ENCODE measurements around the gene PTGR2.

PTGR2 gene

DNA sequence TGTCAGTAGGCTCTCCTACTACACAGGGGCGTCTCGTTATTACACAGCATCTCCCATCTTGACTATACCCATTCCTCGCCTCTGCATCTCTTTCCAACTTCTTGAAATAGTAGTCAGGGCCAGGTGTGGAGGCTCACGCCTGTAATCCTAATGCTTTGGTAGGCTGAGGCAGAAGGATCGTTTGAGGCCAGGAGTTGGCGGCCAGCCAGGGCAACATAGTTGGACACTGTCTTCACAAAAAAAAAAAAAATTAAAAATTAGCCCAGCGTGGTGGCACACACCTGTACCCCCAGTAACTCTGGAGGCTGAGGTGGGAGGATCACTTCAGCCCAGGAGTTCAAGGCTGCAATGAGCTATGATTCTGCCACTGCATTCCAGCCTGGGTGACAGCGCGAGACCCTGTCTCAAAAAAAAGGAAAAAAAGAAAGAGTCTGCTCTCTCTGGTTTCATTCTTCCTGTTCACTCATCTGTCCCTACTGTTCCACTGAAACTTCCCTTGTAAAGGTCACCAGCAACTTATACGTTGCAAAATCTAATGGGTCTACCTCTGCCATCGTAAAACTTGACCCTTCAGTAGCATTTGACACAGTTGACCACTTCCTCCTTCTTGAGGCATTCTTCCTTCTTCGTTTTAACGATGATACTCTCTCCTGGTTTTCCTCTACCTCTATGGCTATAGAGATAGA is 41.0 kb upstream of the PTGR2 start:
- in situ Hi-C loops (cut with HindIII; ENCODE audit: low pct_ligation_motif_present, low sequenced_read_pairs), result no loop called here
- no peak for DNase-seq
- no peak overlapping the region for H3K27ac ChIP-seq
- no peaks in the 10 kb centered on the region for H3K36me3 ChIP-seq (replicated peaks)
- no peak overlapping the region for H3K4me3 ChIP-seq (ENCODE audit: low read depth, low read length)
- TF ChIP-seq, protein P1, sequence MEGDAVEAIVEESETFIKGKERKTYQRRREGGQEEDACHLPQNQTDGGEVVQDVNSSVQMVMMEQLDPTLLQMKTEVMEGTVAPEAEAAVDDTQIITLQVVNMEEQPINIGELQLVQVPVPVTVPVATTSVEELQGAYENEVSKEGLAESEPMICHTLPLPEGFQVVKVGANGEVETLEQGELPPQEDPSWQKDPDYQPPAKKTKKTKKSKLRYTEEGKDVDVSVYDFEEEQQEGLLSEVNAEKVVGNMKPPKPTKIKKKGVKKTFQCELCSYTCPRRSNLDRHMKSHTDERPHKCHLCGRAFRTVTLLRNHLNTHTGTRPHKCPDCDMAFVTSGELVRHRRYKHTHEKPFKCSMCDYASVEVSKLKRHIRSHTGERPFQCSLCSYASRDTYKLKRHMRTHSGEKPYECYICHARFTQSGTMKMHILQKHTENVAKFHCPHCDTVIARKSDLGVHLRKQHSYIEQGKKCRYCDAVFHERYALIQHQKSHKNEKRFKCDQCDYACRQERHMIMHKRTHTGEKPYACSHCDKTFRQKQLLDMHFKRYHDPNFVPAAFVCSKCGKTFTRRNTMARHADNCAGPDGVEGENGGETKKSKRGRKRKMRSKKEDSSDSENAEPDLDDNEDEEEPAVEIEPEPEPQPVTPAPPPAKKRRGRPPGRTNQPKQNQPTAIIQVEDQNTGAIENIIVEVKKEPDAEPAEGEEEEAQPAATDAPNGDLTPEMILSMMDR (IDR thresholded peaks at IDR 0.05; ENCODE audit: low read depth, low read length, missing control alignments), result no peak
- H3K27me3 ChIP-seq (replicated peaks), result no peaks in the 10 kb centered on the region

DNA sequence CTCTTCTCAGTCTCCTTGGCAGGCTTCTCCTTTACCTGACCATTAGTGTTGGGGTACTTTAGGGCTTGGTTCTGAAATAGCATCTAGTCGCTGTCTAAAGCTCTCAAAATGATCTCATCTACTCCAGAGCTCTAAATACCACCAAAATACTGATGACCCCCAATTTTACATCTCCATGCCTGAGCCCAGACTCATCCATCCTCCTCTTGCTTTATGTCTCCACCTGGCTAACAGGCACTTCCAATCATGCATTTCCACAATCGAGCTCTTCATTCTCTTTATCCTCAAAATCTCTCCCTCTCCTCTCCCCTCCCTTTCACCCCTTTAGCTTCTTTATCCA is 40.5 kb upstream of the PTGR2 start:
- in situ Hi-C loops (cut with HindIII; ENCODE audit: low pct_ligation_motif_present, low sequenced_read_pairs), result no loop called here
- H3K4me3 ChIP-seq (ENCODE audit: low read depth, low read length), result no peak overlapping the region
- TF ChIP-seq, protein P1 (IDR thresholded peaks at IDR 0.05; ENCODE audit: low read depth, low read length, missing control alignments), result no peak
- H3K36me3 ChIP-seq (replicated peaks), result no peaks in the 10 kb centered on the region
- no peaks in the 10 kb centered on the region for H3K27me3 ChIP-seq (replicated peaks)
- H3K27ac ChIP-seq, result no peak overlapping the region
- DNase-seq, result no peak

DNA sequence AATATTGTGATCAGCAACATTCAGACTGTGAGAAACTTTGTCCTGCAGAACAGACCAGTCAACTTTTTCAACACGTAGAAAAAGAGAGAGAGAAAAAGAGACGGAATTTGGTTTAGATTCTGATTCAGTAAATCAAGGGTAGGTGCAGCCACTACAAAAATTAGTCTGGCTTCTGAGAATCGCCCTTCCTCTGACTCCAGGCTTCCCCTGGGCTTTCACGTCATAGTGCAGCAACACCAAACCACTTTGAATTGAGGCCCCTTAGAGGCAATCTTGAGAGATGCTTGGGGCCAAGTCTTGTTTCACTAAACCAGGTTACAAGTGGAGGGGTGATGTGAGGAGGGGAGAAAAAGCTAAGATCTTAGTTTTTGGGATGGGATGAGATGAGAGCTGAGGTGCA is 37.5 kb upstream of the PTGR2 start:
- no peaks in the 10 kb centered on the region for H3K36me3 ChIP-seq (replicated peaks)
- TF ChIP-seq, protein P1 (IDR thresholded peaks at IDR 0.05; ENCODE audit: low read depth, low read length, missing control alignments), result no peak
- no peak overlapping the region for H3K27ac ChIP-seq
- H3K4me3 ChIP-seq (ENCODE audit: low read depth, low read length), result no peak overlapping the region
- no peaks in the 10 kb centered on the region for H3K27me3 ChIP-seq (replicated peaks)
- in situ Hi-C loops (cut with HindIII; ENCODE audit: low pct_ligation_motif_present, low sequenced_read_pairs), result no loop called here
- no peak for DNase-seq

GRCh38 chr14:73815849-73816248 is 35.8 kb upstream of the PTGR2 start:
- Histone ChIP-seq H3K4me3 (ENCODE audit: low read depth, low read length) (no peak overlapping the region), H3K27ac (no peak overlapping the region), H3K27me3 (replicated peaks) (no peaks in the 10 kb centered on the region), H3K36me3 (replicated peaks) (no peaks in the 10 kb centered on the region)
- TF ChIP-seq, protein P1 (IDR thresholded peaks at IDR 0.05; ENCODE audit: low read depth, low read length, missing control alignments), result no peak
- no peak for DNase-seq
- in situ Hi-C loops (cut with HindIII; ENCODE audit: low pct_ligation_motif_present, low sequenced_read_pairs), result no loop called here

DNA sequence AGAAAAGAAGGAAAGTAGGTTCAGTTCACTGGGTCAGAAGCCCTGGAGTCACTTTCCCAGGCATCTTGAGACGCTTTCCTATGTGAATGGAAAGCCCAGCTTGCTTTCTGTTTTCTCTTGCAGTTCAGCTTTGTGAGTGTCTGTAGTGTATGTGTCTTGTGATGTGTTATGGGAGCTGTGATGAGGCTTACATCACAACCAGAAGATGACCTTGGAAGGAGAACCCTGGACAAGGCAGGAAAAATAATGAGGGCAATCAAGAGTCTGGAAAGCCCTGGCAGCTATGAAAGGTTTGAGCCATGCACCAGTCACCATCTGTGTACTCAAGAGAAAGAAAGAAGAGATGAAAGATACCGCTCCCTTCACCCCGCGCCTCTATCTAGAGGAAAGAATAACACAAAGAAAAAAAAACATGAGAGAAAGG is 35.2 kb upstream of the PTGR2 start:
- TF ChIP-seq, protein P1 (IDR thresholded peaks at IDR 0.05; ENCODE audit: low read depth, low read length, missing control alignments), result no peak
- H3K27ac ChIP-seq, result no peak overlapping the region
- no peaks in the 10 kb centered on the region for H3K36me3 ChIP-seq (replicated peaks)
- in situ Hi-C loops (cut with HindIII; ENCODE audit: low pct_ligation_motif_present, low sequenced_read_pairs), result no loop called here
- H3K27me3 ChIP-seq (replicated peaks), result no peaks in the 10 kb centered on the region
- no peak for DNase-seq
- no peak overlapping the region for H3K4me3 ChIP-seq (ENCODE audit: low read depth, low read length)
